Mucosa of stomach (tissue), 1 donor: ENCODE data around the gene USP7.

Source experiments
- H3K27me3 ChIP-seq: one replicate; pipeline ENCODE4 v1.7.0; 2013; ENCODE audit warnings: mild to moderate bottlenecking, low read length; ENCODE audit not compliant: control insufficient read depth, insufficient read depth
- H3K36me3 ChIP-seq: one replicate; pipeline ENCODE4 v1.7.0; 2013; ENCODE audit warnings: low read length; ENCODE audit not compliant: control insufficient read depth, insufficient read depth
- H3K4me1 ChIP-seq: one replicate; pipeline ENCODE4 v1.7.0; 2013; ENCODE audit warnings: mild to moderate bottlenecking, low read length; ENCODE audit not compliant: control insufficient read depth, insufficient read depth
- H3K4me3 ChIP-seq: one replicate; pipeline ENCODE4 v1.7.0; 2013; ENCODE audit warnings: low read length
- H3K9ac ChIP-seq: one replicate; pipeline ENCODE4 v1.7.0; 2013; ENCODE audit warnings: mild to moderate bottlenecking, low read length, moderate library complexity
- H3K9me3 ChIP-seq: one replicate; pipeline ENCODE4 v1.7.0; 2013; ENCODE audit warnings: mild to moderate bottlenecking, low read length, moderate library complexity; ENCODE audit not compliant: control insufficient read depth
- donor health status: Pancreatic carcinoma.

USP7 gene

GRCh38 chr16:8865145-8865882 lies 98.4 kb downstream of the USP7 start:
- Histone ChIP-seq H3K36me3 (no peaks in the 10 kb centered on the region), H3K4me3 (no peak overlapping the region), H3K4me1 (peaks cover 57% of the 10 kb centered on the region), H3K9ac (no peak overlapping the region), H3K9me3 (no peaks in the 10 kb centered on the region), H3K27me3 (no peaks in the 10 kb centered on the region)

DNA sequence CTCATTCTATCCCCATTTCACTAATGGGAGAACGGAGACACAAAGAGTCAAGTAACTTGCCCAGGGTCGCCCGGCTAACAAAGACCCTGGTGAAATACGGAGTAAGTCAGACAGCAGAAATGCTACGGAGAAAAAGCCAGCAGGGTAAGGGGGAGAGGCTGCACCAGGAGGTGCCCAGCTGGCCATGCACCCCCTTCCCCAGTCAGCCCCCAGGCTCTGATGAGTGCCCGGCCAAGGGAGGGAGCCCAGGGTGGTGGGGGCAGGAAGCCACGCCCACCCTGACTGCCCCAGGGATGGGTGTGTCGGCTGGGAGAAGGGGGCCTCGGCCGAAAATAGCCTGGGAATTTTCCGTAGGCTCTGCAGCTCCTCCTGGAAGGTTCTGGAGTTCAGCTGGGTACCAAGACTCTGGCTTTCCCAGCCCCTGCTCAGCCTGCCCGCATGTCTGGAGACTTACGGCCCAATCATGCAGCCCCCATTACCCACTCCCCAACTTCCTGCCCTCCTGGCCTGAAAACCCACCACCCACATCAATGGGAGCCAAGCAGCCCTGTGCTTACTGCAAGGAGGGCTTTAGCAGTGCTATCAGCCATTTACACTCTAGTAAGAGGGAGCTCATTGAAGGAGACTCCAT lies 99.1 kb downstream of the USP7 start:
- H3K27me3 ChIP-seq, result no peaks in the 10 kb centered on the region
- no peak overlapping the region for H3K9ac ChIP-seq
- H3K9me3 ChIP-seq, result no peaks in the 10 kb centered on the region
- no peak overlapping the region for H3K4me3 ChIP-seq
- no peaks in the 10 kb centered on the region for H3K36me3 ChIP-seq
- H3K4me1 ChIP-seq, result peaks cover 58% of the 10 kb centered on the region

DNA sequence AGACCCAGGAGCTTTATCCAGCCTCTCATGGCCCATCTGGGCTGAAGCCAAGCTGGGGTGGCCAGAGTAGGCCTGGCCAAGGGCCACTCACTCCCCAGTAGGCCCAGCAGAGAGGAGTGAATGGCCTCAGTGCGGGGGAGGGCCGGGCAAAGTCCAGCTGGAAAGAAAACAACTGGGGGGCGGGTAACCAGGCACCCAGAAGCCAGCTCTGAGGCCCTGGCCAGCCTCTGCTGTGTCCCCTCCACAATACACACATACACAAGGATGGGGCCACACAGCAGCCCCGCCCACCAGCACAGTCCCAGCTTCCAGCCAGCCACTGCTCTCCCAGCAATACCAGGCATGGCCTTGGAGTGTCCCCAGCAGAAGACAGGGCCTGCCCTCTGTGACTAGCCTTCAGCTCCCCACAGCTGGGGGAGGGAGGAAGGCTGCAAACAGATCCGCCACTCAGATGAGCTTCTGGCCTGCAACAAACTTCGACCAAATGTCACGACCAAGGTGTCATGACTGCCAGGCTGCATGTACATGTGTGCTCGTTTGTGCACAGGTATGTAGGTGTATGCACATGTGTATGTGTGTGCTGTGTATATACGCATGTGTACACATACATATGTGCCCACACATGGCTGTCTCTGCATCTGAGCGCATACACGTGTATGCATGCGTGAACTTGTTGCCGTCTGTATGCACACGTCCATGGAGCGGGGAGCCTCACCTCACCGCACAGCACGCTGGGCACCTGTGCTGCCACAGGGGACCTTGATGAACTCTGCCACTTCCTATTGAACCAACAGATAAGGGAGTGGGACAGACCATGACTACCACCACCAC lies 99.9 kb downstream of the USP7 start:
- Histone ChIP-seq H3K4me3 (no peak overlapping the region), H3K36me3 (no peaks in the 10 kb centered on the region), H3K9me3 (no peaks in the 10 kb centered on the region), H3K9ac (no peak overlapping the region), H3K4me1 (peaks cover 56% of the 10 kb centered on the region), H3K27me3 (no peaks in the 10 kb centered on the region)

- peaks cover 52% of the 10 kb centered on the region for H3K4me1 ChIP-seq
- no peaks in the 10 kb centered on the region for H3K27me3 ChIP-seq
- H3K9me3 ChIP-seq, result no peaks in the 10 kb centered on the region
- no peak overlapping the region for H3K4me3 ChIP-seq
- no peaks in the 10 kb centered on the region for H3K36me3 ChIP-seq
- no peak overlapping the region for H3K9ac ChIP-seq
Measured at GRCh38 chr16:8862309-8863130, 101.2 kb downstream of the USP7 start.

DNA sequence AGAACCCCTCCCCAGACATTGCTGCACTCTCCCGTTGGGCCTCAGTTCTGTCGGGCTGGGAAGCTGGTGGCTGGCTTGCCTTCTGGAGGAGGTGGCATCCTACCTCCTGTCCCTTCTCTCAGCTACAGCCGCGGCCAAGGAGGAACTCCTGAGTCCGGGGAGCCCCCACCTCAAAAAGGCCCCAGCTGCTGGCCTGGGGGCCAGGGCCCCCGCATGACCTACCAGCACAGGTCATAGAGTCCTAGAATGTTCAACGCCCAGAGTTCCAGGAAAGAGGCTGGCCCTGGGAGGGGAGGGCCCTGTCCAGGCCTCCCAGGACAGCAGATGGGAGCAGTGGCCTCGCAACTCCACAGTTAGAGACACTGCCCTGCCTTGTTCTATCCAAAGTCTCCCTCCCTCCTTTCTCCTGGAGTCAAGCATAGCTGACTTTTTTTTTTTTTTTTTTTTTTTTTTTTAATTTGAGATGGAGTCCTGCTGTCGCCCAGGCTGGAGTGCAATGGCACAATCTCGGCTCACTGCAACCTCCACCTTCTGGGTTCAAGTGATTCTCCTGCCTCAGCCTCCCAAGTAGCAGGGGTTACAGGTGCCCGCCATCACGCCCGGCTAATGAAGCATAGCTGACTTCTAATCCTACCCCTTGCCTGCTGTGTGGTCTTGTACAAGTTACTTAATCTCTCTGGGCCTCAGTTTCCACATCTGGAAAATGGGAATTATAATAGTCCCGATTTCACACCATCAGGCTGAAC lies 102.0 kb downstream of the USP7 start:
- Histone ChIP-seq H3K4me1 (peaks cover 44% of the 10 kb centered on the region), H3K9me3 (no peaks in the 10 kb centered on the region), H3K4me3 (no peak overlapping the region), H3K27me3 (no peaks in the 10 kb centered on the region), H3K36me3 (peaks cover 1% of the 10 kb centered on the region), H3K9ac (no peak overlapping the region)

DNA sequence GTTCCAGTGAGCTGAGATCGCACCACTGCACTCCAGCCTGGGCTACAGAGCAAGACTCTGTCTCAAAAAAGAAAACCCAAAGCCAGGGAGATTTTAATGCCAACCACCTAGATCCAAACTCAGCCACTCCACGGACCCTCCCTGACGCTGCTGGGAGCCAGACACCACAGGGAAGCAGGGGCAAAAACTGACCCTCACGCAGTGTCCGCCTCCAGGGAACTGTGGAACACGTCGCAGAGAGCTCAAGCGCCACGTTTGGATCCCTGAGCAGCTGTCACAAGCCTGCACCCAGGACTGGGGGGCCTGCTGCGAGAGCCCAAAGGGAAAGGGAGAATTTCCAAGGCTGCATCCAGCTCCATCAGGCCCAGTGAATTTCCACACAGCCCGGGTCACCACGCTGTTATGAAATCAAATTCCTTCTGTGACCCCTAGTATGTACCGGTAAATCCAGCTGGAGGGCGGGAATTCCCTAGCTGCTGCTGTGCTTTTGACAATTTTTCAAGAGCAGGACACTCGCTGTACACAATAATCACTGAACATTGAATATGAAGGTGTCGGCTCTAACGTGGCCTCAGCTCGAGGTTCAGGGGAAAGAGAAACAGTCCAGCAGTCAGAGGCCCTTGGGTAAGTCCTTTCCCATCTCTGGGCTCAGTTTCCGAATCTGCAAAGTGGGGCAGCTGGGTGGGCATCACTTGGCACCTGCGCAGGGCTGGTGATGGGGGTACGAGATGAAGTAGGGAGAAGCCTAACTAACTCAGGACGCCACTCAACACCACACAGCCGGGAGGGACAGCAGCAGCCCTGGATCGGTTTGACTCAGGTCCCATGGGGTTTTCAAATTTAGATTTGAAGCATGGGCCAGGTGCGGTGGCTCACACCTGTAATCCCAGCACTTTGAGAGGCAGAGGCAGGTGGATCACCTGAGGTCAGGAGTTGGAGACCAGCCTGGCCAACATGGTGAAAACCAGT lies 103.5 kb downstream of the USP7 start:
- Histone ChIP-seq H3K4me1 (peaks cover 36% of the 10 kb centered on the region), H3K36me3 (peaks cover 7% of the 10 kb centered on the region), H3K4me3 (no peak overlapping the region), H3K9me3 (no peaks in the 10 kb centered on the region), H3K9ac (no peak overlapping the region), H3K27me3 (no peaks in the 10 kb centered on the region)

DNA sequence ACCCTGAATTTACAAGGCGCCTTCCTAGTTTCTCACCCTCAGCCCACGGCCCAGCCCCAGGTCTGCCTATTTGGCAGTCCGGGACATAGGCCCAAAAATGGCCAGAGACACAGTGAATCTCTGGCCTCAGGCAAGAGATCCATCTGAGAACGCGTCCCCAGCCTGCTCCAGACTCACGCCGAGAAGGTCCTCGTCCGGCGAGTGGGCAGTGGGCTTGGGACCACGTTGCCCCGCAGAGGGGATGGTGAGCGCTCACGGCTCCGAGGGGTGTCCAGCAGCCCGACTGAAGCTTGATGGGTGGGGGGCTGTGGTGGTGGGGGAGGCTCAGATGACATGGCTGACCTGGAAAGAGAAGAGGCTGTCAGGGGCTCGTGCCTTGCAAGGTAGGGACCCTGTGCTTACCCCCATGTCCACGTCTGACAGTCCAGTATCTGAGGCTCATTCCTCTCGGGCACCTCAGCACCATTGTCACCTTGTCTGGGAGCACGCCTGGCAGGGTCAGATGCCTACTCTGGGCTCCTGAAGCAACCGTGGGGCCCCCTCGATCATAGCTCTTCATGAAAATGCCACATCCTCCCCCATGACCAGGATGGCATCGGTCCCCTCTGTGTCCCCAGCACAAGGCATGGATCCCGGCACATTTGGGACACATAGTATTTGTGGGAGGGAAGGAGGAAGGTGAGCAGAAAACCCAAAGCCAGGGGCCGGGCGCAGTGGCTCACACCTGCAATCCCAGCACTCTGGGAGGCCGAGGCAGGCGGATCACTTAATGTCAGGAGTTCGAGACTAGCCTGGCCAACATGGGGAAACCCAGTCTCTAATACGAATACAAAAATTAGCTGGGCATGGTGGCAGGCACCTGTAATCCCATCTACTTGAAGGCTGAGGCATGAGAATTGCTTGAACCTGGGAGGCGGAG lies 104.5 kb downstream of the USP7 start:
- Histone ChIP-seq H3K27me3 (no peaks in the 10 kb centered on the region), H3K4me1 (peaks cover 26% of the 10 kb centered on the region)

DNA sequence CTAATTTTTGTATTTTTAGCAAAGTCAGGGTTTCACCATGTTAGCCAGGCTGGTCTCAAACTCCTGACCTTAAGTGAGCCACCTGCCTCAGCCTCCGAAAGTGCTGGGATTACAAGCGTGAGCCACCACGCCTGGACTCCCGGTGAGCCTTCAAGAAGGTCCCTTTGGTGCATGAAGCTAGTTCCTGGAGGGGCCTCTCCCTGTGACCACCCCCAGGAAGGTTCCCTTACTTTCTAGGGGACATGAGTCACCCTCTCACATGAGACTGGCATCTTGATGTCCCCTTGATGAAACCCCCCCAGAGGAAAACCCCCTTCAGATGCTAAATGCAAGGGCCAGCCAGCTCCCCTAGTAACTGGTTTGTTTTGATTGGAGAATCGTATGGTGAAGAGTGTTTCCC lies 107.7 kb downstream of the USP7 start:
- Histone ChIP-seq H3K9me3 (no peaks in the 10 kb centered on the region), H3K4me3 (no peak overlapping the region), H3K4me1 (peaks cover 5% of the 10 kb centered on the region), H3K9ac (no peak overlapping the region), H3K27me3 (no peaks in the 10 kb centered on the region), H3K36me3 (peaks cover 15% of the 10 kb centered on the region)

More for the DNA sequence above, 104.5 kb downstream of the USP7 start:
- Histone ChIP-seq H3K4me3 (no peak overlapping the region), H3K9ac (no peak overlapping the region), H3K9me3 (no peaks in the 10 kb centered on the region), H3K36me3 (peaks cover 11% of the 10 kb centered on the region)

- peaks cover 15% of the 10 kb centered on the region for H3K36me3 ChIP-seq
- no peaks in the 10 kb centered on the region for H3K27me3 ChIP-seq
- H3K4me3 ChIP-seq, result no peak overlapping the region
- no peak overlapping the region for H3K9ac ChIP-seq
- H3K4me1 ChIP-seq, result peaks cover 5% of the 10 kb centered on the region
- H3K9me3 ChIP-seq, result no peaks in the 10 kb centered on the region
Measured at GRCh38 chr16:8855051-8855786, 108.5 kb downstream of the USP7 start.
